GM20000 (cell line): ENCODE results near the gene CAMK1D.
"Not testable (repeated sequence)": the region's sequence is repeated elsewhere in the genome, so short reads cannot be mapped to it uniquely, and the experiment has no call there.

ENCODE experiments used
- DNase-seq: peaks from one replicate; pipeline ENCODE4 v3.0.0; 2012; ENCODE audit warnings: low spot score
- TF ChIP-seq, protein P1 (sequence below): IDR thresholded peaks from 2 replicates; pipeline ENCODE4 v1.5.1; 2012; ENCODE audit warnings: mild to moderate bottlenecking, control low read depth; ENCODE audit errors: extremely low read depth, missing control alignments

Gene CAMK1D

DNA sequence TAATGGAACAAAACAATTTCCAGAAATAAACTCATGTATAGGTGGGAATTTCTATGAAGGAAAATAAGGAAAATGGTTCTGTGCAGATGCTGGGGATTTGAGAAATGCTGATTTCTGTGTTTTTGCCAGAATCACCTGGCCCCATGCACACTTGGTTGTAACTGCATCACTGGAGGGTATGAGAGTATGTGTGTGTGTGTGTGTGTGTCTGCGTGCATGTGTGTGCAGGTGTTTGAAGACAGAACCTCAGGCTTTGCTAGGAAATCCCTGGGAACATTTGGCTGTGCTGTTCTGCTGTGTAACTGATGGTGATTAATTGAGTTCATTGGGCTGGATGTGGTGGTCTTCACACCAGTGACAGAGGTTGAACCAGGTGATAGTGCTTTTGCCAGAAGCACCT is 141.6 kb downstream of the CAMK1D start:
- TF ChIP-seq, protein P1, sequence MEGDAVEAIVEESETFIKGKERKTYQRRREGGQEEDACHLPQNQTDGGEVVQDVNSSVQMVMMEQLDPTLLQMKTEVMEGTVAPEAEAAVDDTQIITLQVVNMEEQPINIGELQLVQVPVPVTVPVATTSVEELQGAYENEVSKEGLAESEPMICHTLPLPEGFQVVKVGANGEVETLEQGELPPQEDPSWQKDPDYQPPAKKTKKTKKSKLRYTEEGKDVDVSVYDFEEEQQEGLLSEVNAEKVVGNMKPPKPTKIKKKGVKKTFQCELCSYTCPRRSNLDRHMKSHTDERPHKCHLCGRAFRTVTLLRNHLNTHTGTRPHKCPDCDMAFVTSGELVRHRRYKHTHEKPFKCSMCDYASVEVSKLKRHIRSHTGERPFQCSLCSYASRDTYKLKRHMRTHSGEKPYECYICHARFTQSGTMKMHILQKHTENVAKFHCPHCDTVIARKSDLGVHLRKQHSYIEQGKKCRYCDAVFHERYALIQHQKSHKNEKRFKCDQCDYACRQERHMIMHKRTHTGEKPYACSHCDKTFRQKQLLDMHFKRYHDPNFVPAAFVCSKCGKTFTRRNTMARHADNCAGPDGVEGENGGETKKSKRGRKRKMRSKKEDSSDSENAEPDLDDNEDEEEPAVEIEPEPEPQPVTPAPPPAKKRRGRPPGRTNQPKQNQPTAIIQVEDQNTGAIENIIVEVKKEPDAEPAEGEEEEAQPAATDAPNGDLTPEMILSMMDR = no peak
- no peak for DNase-seq

DNA sequence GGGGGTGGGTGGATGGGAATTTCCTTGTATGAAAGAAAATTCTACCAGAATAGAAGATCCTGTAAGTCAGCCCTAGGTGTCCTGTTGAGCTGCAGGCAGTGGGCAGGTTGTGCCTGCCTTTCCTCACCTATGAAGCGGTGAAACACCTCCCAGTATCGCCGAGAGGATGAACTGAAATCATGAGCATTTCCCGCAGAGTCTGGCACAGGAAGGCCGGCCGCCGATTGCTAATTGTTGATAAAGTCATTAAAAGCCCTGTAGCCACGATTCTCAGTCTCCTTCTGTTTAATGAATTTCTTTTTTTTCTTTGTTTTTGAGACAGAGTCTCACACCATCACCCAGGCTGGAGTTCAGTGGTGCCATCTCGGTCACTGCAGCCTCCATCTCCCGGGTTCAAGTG is 142.1 kb downstream of the CAMK1D start:
- DNase-seq = no peak
- TF ChIP-seq, protein P1 = no peak

DNA sequence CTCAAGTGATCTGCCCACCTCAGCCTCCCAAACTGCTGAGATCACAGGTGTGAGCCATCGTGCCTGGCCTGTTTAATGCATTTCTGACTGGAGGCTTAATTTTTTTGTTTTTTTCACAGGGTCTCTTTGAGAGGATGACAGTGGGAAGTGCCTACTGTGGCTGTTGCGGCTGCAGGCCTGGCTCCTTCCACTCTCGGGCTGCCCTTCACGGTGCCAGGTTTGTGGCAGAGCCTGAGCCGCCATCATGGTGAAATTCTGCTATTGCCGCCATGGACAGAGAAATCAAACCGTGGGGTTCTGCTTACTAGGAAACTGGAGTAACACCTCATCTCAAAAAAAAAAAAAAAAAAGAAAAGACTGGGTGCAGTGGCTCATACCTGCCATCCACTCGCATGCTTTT is 142.7 kb downstream of the CAMK1D start:
- DNase-seq = no peak
- TF ChIP-seq, protein P1 = no peak

DNA sequence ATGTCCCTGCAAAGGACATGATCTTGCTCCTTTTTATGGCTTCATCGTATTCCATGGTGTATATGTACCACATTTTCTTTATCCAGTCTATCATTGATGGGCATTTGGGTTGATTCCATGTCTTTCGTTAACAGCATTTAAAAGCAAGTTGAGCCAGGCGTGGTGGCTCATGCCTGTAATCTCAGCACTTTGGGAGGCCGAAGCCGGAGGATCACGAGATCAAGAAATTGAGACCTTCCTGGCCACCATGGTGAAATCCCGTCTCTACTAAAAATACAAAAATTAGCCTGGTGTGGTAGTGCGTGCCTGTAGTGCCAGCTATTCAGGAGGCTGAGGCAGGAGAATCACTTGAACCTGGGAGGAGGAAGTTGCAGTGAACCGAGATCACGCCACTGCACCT is 147.7 kb downstream of the CAMK1D start:
- DNase-seq = not testable (repeated sequence)

DNA sequence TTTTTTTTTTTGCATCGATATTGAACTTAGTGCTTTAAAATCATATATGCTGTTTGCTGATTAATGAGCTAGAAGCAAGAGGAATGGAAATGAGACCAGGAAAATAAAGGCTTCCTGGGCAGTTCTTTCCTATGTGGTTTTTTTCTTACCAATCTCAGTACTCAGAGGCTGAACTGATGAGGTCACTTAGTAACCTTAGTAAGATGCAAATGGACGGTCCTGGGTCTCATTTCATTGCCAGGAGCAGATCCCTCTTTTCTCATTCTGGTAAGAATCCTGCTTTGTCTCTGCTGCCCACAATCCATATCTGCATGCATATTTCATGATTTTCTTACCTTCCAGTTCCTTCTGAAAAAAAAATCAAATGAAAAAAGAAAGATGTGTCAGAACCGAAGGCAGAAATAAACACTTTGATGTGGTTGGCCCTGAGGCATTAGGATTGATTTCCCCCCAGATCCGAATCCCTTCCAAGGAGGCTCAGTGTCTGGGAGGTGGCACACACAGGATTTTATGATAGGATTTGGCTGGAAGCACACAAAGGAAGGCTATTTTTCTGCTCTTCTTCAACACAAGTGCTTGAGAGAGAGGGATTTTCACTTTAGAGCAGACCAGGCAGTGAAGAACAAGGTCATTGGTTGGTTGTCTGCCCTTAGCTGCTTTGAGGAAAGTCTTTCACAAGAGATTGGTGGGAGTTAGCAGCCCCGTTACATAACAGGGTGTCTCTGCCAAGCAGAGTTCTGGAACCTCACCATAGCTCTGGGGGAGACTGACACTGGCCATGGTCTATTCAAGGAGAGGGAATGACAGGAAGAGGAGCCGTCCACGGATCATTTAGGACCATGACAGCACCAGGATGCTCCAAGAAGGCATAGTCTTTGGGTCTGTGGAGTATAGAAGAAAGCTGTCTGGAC is 150.0 kb downstream of the CAMK1D start:
- TF ChIP-seq, protein P1 = no peak
- DNase-seq = no peak

DNA sequence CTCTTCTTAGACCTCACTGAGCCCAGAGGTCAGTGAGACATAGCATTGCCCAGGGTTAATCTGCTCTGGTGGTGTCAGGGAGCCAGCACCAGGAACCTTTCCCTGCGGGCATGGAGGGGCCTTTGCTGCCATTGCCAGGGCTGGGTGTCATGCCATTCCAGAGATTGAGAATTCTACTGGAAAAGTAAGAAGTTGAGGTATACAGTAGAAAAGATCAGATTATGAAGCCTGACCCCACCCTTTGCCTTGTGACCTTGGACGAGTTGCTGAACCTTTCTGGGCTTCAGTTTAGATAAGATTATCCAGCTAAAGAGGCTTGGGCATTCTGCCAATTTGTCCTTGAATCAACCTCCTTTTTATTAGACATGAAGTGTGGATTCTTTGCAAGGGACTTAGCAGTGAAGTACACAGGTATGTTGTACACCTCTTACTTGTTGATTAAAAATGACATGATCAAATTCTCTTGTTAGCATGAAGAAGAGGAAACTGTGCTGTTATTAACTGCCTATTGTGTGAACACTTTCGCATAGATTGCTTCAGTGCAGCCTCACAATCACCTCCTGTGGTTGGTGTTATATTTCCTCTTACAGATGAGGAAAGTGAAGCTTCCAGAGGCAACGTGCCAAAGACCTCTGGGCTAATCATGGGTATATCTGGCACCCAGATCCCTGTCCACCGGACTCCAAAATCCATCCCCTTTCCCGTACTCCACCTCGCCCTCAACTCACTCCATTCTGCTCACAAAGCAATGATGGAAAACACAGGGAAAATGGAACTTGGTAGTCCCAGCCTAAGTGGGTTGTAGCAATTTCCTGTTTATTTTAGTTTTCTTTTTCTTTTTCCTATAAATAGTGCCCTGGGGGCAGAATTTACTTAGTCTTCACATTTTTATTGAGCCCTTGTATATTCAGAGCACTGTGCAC is 151.3 kb downstream of the CAMK1D start:
- no peak for DNase-seq
- TF ChIP-seq, protein P1 = no peak

DNA sequence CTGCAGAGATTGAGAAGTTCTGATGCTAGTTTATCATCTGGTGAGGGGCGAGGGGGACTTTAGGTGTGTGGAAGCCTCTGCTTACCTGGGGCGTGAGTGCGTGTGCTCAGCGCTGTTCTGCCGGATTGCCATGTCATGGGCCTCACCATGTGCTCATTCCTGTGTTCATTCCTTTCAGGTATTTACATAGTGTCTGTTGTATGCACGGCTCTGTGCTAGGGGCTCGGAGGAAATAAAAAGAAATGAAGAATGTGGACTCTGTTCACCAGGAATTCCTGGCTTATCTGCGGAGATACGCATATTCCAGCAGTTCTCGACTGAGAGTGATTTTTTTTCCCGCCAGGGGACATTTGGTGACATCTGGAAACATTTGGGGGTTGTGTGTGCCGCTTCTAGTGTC is 152.0 kb downstream of the CAMK1D start:
- no peak for DNase-seq

More for the DNA sequence above, 152.0 kb downstream of the CAMK1D start:
- TF ChIP-seq, protein P1 = no peak
